GM23338 (cell line): ENCODE measurements around the gene CLDN11. TPM values are rescaled to one million over a fixed set of nuclear protein-coding genes. Genes with fewer than 3 reads are reported as not detected.

Experiments used
- ATAC-seq: fragments of 200-7000 bp; cut with Tn5 transposase; 3 replicates; pipeline ENCODE4 v1.9.1; 2020
- DNase-seq: peaks from one replicate; pipeline ENCODE4 v3.0.0-alpha.2; 2015; ENCODE audit warnings: low spot score
- H2AFZ ChIP-seq: fragments of 200-600 bp; sonication (generic); 2 replicates; pipeline ENCODE4 v1.8.0; 2016; ENCODE audit warnings: antibody characterized with exemption, mild to moderate bottlenecking, moderate library complexity
- H3F3A ChIP-seq: fragments of 200-600 bp; sonication (generic); replicated peaks from 2 replicates; pipeline ENCODE4 v1.8.0; 2017; ENCODE audit warnings: antibody characterized with exemption, mixed run types, low read depth
- H3K27ac ChIP-seq: fragments of 200-600 bp; sonication (generic); 2 replicates; pipeline ENCODE4 v1.6.1; 2016; ENCODE audit warnings: low read depth
- H3K27me3 ChIP-seq: fragments of 200-600 bp; sonication (generic); 2 replicates; pipeline ENCODE4 v1.8.0; 2016; ENCODE audit warnings: mild to moderate bottlenecking, mixed run types, moderate library complexity; ENCODE audit not compliant: insufficient read depth
- H3K36me3 ChIP-seq: fragments of 200-600 bp; sonication (generic); 2 replicates; pipeline ENCODE4 v1.8.0; 2016; ENCODE audit warnings: mild to moderate bottlenecking; ENCODE audit not compliant: insufficient read depth
- H3K4me1 ChIP-seq: fragments of 200-600 bp; sonication (generic); 2 replicates; pipeline ENCODE4 v1.8.0; 2016; ENCODE audit warnings: mild to moderate bottlenecking, moderate library complexity; ENCODE audit not compliant: insufficient read depth
- H3K4me2 ChIP-seq: fragments of 200-600 bp; sonication (generic); 2 replicates; pipeline ENCODE4 v1.7.1; 2017; ENCODE audit warnings: mixed run types
- H3K4me3 ChIP-seq: fragments of 200-600 bp; sonication (generic); 2 replicates; pipeline ENCODE4 v1.6.1; 2016; ENCODE audit warnings: mixed run types
- H3K79me2 ChIP-seq: fragments of 200-600 bp; sonication (generic); replicated peaks from 2 replicates; pipeline ENCODE4 v1.8.0; 2017; ENCODE audit warnings: mild to moderate bottlenecking; ENCODE audit not compliant: insufficient read depth
- H3K9me2 ChIP-seq: fragments of 200-600 bp; sonication (generic); 2 replicates; pipeline ENCODE4 v1.8.0; 2017; ENCODE audit not compliant: insufficient read depth
- H4K20me1 ChIP-seq: fragments of 200-600 bp; sonication (generic); replicated peaks from 2 replicates; pipeline ENCODE4 v1.8.0; 2017; ENCODE audit warnings: mild to moderate bottlenecking; ENCODE audit not compliant: insufficient read depth
- H3K27ac Mint-ChIP-seq: 2 replicates; pipeline ENCODE4 v1.8.0; 2020; ENCODE audit warnings: inconsistent platforms, mild to moderate bottlenecking, moderate library complexity, mixed read lengths
- H3K27me3 Mint-ChIP-seq: 3 replicates; pipeline ENCODE4 v1.8.0; 2022; ENCODE audit warnings: low read depth, mild to moderate bottlenecking, moderate library complexity, mixed read lengths, inconsistent platforms; ENCODE audit not compliant: insufficient read depth, poor library complexity
- H3K36me3 Mint-ChIP-seq: 3 replicates; pipeline ENCODE4 v1.8.0; 2021; ENCODE audit warnings: low read depth, mild to moderate bottlenecking, inconsistent platforms, moderate library complexity, mixed read lengths
- H3K4me1 Mint-ChIP-seq: 3 replicates; pipeline ENCODE4 v1.8.0; 2020; ENCODE audit warnings: mild to moderate bottlenecking, inconsistent platforms, mixed read lengths
- H3K4me3 Mint-ChIP-seq: 3 replicates; pipeline ENCODE4 v1.8.0; 2021; ENCODE audit warnings: moderate library complexity, mild to moderate bottlenecking, inconsistent platforms, mixed read lengths
- H3K9me3 Mint-ChIP-seq: 3 replicates; pipeline ENCODE4 v1.8.0; 2020; ENCODE audit warnings: moderate library complexity, mild to moderate bottlenecking, inconsistent platforms, mixed read lengths
- CREB1 ChIP-seq: fragments of 250-450 bp; sonication (Bioruptor Pico); IDR thresholded peaks from 2 replicates; pipeline ENCODE4 v1.5.0; 2020; ENCODE audit warnings: low read depth, mild to moderate bottlenecking, moderate library complexity
- EZH2 ChIP-seq: fragments of 200-600 bp; sonication (generic); IDR thresholded peaks from one replicate; pipeline ENCODE4 v1.8.0; 2017; ENCODE audit warnings: antibody characterized with exemption, mild to moderate bottlenecking, low read depth; ENCODE audit not compliant: unreplicated experiment
- STAT1 ChIP-seq: IDR thresholded peaks from one replicate; pipeline ENCODE4 v1.6.1; 2016; ENCODE audit warnings: antibody characterized with exemption; ENCODE audit not compliant: unreplicated experiment
- polyA plus RNA-seq: library from polyadenylated mRNA; unstranded; fragments of >200 nt; fragmentation: Nextera tagmentation; extraction: Ambion mirVana; gene quantifications from 2 replicates; pipeline ENCODE4 v1.2.1, GENCODE V29; 2016
- total RNA-seq: library from RNA; depleted of rRNA; stranded (reverse); fragments of >200 nt; shearing (Covaris generic); gene quantifications from 2 replicates; pipeline ENCODE4 v1.2.3, GENCODE V29; 2014
- TF ChIP-seq, protein P1 (sequence below), 2 experiments: fragments of 200-600 bp in 1 of 2; sonication (generic) in 1 of 2; conservative IDR thresholded peaks; 2 replicates each; pipeline versions ENCODE4 v1.5.1 to v1.6.1; 2016 to 2017; ENCODE audit warnings: antibody characterized with exemption in 2 of 2, low read depth in 2 of 2, mild to moderate bottlenecking in 2 of 2, moderate library complexity in 1 of 2
- TF ChIP-seq, protein P2 (sequence below): IDR thresholded peaks from 2 replicates; pipeline ENCODE4 v1.6.1; 2016; ENCODE audit warnings: antibody characterized with exemption
- TF ChIP-seq, protein P3 (sequence below): IDR thresholded peaks from one replicate; pipeline ENCODE4 v1.6.1; 2018; ENCODE audit warnings: antibody characterized with exemption; ENCODE audit not compliant: unreplicated experiment

Gene CLDN11
- total and polyA plus RNA-seq, 2 experiments from 2014 or later = 5.2 to 8.3 TPM

DNA sequence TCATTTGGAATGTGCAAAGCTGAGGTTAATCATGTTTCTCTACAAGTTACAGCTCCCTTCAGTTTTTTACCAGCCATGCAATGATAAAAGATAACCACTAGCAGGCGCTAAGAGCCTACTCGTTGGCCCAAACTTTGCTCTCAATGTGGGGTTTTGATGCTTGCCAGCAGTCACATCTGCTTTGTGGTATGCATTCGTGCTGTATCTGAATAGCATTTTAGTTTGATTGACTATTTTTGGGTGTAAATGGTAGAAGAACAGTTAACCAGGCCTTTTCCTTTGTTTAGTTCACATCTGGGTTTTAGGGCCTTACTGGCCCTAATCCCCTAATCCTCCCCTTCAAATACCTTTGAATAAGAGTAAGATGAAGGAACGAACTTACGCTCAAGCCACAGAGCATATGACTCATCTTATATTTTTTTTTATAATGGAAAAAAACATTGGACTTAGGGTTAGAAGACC lies 4.4 kb upstream of the CLDN11 start:
- DNase-seq (peak; percentile 86), ATAC-seq (peak; percentile 11)
- 0 out of 2 replicates have a peak, but pooled peaks cover 4% of the 10 kb centered on the region for H3K9me2 ChIP-seq
- TF ChIP-seq STAT1 = no peak
- TF ChIP-seq, protein P1, sequence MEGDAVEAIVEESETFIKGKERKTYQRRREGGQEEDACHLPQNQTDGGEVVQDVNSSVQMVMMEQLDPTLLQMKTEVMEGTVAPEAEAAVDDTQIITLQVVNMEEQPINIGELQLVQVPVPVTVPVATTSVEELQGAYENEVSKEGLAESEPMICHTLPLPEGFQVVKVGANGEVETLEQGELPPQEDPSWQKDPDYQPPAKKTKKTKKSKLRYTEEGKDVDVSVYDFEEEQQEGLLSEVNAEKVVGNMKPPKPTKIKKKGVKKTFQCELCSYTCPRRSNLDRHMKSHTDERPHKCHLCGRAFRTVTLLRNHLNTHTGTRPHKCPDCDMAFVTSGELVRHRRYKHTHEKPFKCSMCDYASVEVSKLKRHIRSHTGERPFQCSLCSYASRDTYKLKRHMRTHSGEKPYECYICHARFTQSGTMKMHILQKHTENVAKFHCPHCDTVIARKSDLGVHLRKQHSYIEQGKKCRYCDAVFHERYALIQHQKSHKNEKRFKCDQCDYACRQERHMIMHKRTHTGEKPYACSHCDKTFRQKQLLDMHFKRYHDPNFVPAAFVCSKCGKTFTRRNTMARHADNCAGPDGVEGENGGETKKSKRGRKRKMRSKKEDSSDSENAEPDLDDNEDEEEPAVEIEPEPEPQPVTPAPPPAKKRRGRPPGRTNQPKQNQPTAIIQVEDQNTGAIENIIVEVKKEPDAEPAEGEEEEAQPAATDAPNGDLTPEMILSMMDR (conservative IDR thresholded peaks at IDR 0.05; ENCODE audit: low read depth in 2 of 2) = peak; percentile 99
- Mint-ChIP-seq H3K4me3 (no peak overlapping the region), H3K9me3 (0 out of 3 replicates have a peak, but pooled peaks cover 2% of the 10 kb centered on the region), H3K27me3 (peaks cover 21% of the 10 kb centered on the region), H3K27ac (no peak overlapping the region), H3K36me3 (peaks cover 3% of the 10 kb centered on the region; the same call in 1 of the 3 replicates), H3K4me1 (peaks cover 11% of the 10 kb centered on the region)
- H3K4me2 ChIP-seq = no peak overlapping the region
- peaks cover 14% of the 10 kb centered on the region for H3F3A ChIP-seq
- H2AFZ ChIP-seq = no peak overlapping the region
- H4K20me1 ChIP-seq = no peaks in the 10 kb centered on the region
- no peak overlapping the region for H3K27ac ChIP-seq
- peaks cover 32% of the 10 kb centered on the region for H3K27me3 ChIP-seq
- H3K4me1 ChIP-seq = peaks cover 8% of the 10 kb centered on the region; the same call in 1 of the 2 replicates
- no peak overlapping the region for H3K4me3 ChIP-seq
- no peaks in the 10 kb centered on the region for H3K79me2 ChIP-seq
- H3K36me3 ChIP-seq = no peaks in the 10 kb centered on the region

DNA sequence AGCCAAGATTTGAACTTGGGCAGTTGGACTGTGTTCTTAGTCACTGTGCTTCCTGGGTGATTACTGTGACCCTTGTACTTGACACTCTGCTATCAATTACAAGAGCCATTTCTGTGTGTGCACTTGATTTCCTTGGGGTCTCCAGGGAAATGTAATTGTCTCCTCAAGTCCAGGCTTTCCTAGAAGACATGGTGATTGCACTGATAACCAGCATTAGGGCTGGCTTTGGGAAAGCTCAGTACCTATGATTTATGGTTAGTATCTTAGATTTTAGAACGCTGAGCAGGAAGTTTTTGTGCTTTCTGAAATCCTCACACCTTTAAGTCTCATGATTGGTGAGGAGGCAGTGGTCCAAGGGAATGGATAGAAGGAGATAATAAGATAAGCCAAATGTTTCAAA lies 1.6 kb upstream of the CLDN11 start:
- DNase-seq (no peak), ATAC-seq (no peak)
- no peak overlapping the region for H3K4me3 Mint-ChIP-seq
- no peaks in the 10 kb centered on the region for H3K79me2 ChIP-seq
- H3K27ac Mint-ChIP-seq = no peak overlapping the region
- H3K36me3 Mint-ChIP-seq = peaks cover 3% of the 10 kb centered on the region; the same call in 1 of the 3 replicates
- H3K9me2 ChIP-seq = 0 out of 2 replicates have a peak, but pooled peaks cover 4% of the 10 kb centered on the region
- no peaks in the 10 kb centered on the region for H4K20me1 ChIP-seq
- TF ChIP-seq, protein P1 (conservative IDR thresholded peaks at IDR 0.05; ENCODE audit: low read depth in 2 of 2) = no peak
- TF ChIP-seq CREB1 (CRISPR knock-in tag) (no peak), STAT1 (no peak), EZH2 (no peak)
- TF ChIP-seq, protein P2, sequence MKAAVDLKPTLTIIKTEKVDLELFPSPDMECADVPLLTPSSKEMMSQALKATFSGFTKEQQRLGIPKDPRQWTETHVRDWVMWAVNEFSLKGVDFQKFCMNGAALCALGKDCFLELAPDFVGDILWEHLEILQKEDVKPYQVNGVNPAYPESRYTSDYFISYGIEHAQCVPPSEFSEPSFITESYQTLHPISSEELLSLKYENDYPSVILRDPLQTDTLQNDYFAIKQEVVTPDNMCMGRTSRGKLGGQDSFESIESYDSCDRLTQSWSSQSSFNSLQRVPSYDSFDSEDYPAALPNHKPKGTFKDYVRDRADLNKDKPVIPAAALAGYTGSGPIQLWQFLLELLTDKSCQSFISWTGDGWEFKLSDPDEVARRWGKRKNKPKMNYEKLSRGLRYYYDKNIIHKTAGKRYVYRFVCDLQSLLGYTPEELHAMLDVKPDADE = no peak
- TF ChIP-seq, protein P3, sequence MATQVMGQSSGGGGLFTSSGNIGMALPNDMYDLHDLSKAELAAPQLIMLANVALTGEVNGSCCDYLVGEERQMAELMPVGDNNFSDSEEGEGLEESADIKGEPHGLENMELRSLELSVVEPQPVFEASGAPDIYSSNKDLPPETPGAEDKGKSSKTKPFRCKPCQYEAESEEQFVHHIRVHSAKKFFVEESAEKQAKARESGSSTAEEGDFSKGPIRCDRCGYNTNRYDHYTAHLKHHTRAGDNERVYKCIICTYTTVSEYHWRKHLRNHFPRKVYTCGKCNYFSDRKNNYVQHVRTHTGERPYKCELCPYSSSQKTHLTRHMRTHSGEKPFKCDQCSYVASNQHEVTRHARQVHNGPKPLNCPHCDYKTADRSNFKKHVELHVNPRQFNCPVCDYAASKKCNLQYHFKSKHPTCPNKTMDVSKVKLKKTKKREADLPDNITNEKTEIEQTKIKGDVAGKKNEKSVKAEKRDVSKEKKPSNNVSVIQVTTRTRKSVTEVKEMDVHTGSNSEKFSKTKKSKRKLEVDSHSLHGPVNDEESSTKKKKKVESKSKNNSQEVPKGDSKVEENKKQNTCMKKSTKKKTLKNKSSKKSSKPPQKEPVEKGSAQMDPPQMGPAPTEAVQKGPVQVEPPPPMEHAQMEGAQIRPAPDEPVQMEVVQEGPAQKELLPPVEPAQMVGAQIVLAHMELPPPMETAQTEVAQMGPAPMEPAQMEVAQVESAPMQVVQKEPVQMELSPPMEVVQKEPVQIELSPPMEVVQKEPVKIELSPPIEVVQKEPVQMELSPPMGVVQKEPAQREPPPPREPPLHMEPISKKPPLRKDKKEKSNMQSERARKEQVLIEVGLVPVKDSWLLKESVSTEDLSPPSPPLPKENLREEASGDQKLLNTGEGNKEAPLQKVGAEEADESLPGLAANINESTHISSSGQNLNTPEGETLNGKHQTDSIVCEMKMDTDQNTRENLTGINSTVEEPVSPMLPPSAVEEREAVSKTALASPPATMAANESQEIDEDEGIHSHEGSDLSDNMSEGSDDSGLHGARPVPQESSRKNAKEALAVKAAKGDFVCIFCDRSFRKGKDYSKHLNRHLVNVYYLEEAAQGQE = no peak
- H3K4me1 Mint-ChIP-seq = peaks cover 25% of the 10 kb centered on the region
- no peak overlapping the region for H3K4me2 ChIP-seq
- no peak overlapping the region for H2AFZ ChIP-seq
- peaks cover 23% of the 10 kb centered on the region for H3F3A ChIP-seq
- no peak overlapping the region for H3K27ac ChIP-seq
- no peak overlapping the region for H3K4me3 ChIP-seq
- peaks cover 59% of the 10 kb centered on the region for H3K27me3 ChIP-seq
- H3K9me3 Mint-ChIP-seq = 0 out of 3 replicates have a peak, but pooled peaks cover 2% of the 10 kb centered on the region
- peaks cover 27% of the 10 kb centered on the region for H3K4me1 ChIP-seq
- peaks cover 38% of the 10 kb centered on the region for H3K27me3 Mint-ChIP-seq
- no peaks in the 10 kb centered on the region for H3K36me3 ChIP-seq
